RWPE1 (cell line): ENCODE results near the gene PLSCR3.
A peak's percentile ranks its signal among the peaks of the same experiment; 100 is the strongest.

Source experiments
- CTCF ChIA-PET: fragments of 350-600 bp; sonication (Branson Sonifier 250); formaldehyde crosslinking; extraction: SDS; loops from one replicate; lab custom pipeline; 2021; lab: Yijun Ruan, JAX
- POLR2A ChIA-PET: fragments of 400-600 bp; formaldehyde crosslinking; extraction: SDS; loops from one replicate; lab custom pipeline; 2020; ENCODE audit warnings: antibody characterized with exemption; ENCODE audit not compliant: low non-redundant PET; lab: Yijun Ruan, JAX
- DNase-seq: peaks from one replicate; pipeline ENCODE4 v3.0.0; 2012; ENCODE audit warnings: low spot score
- H3K27ac ChIP-seq: fragments of 450-650 bp; 2 replicates; pipeline ENCODE4 v1.5.1; 2017
- CTCF ChIP-seq: fragments of 450-650 bp; conservative IDR thresholded peaks from 2 replicates; pipeline ENCODE4 v1.5.1; 2017; ENCODE audit warnings: low read depth, mild to moderate bottlenecking

PLSCR3 gene

GRCh38 chr17:7440113-7440833 is 45.9 kb upstream of the PLSCR3 start:
- TF ChIP-seq CTCF = no peak
- peak overlapping the region; percentile 84 for H3K27ac ChIP-seq
- ChIA-PET CTCF (interaction anchor here (0.6 to 4.3 kb wide), 5 partner anchors 36 to 121 kb away, joined by 3 to 28 read pairs (median 4); partner anchors contain the start of gene SENP3), POLR2A (interaction anchor here (0.7 to 0.8 kb wide), 4 partner anchors 11 to 63 kb away, joined by 3 to 4 read pairs (median 3); no protein-coding TSS in a partner anchor)
- DNase-seq = no peak

- peak within 1 kb of the TSS; percentile 92 for H3K27ac ChIP-seq
- CTCF ChIA-PET = interaction anchor here (0.6 to 4.3 kb wide), 3 partner anchors 36 to 121 kb away, joined by 3 to 28 read pairs (median 5); partner anchors contain the start of gene SENP3
- DNase-seq = no peak
- no peak for TF ChIP-seq CTCF
- POLR2A ChIA-PET = interaction anchor here (0.7 kb wide), 1 partner anchor 16 kb away, joined by 3 read pairs; no protein-coding TSS in a partner anchor
Observed at GRCh38 chr17:7439462-7440112, 45.3 kb upstream of the PLSCR3 start, which contains the start of gene FGF11. FGF11 (plus strand) TSS chr17:7439512; CDS start chr17:7439621, 109 bp downstream.

GRCh38 chr17:7438656-7439460 is 44.5 kb upstream of the PLSCR3 start:
- peak overlapping the region; percentile 92 for H3K27ac ChIP-seq
- TF ChIP-seq CTCF = no peak
- CTCF ChIA-PET = interaction anchor here (0.6 to 4.3 kb wide), 2 partner anchors 89 to 122 kb away, joined by 3 to 28 read pairs; partner anchors contain the start of gene SENP3
- DNase-seq = no peak
- POLR2A ChIA-PET = interaction anchor here (0.6 to 1.1 kb wide), 2 partner anchors 46 to 114 kb away, joined by 3 to 4 read pairs; no protein-coding TSS in a partner anchor

GRCh38 chr17:7437950-7438614 is 43.8 kb upstream of the PLSCR3 start:
- H3K27ac ChIP-seq = peak overlapping the region; percentile 92
- ChIA-PET POLR2A (interaction anchor here (0.6 to 1.1 kb wide), 3 partner anchors 29 to 115 kb away, joined by 3 to 4 read pairs (median 3); no protein-coding TSS in a partner anchor), CTCF (interaction anchor here (0.6 to 4.3 kb wide), 4 partner anchors 41 to 125 kb away, joined by 3 to 28 read pairs (median 8); partner anchors contain the start of genes SENP3 and ZBTB4)
- no peak for TF ChIP-seq CTCF
- DNase-seq = no peak

- peak overlapping the region; percentile 92 for H3K27ac ChIP-seq
- POLR2A ChIA-PET = interaction anchor here (0.6 to 1.1 kb wide), 3 partner anchors 29 to 48 kb away, joined by 3 to 4 read pairs (median 4); no protein-coding TSS in a partner anchor
- no peak; the same call in 1 of the 2 replicates for TF ChIP-seq CTCF
- CTCF ChIA-PET = interaction anchor here (0.6 to 4.3 kb wide), 23 partner anchors 15 to 199 kb away, joined by 3 to 28 read pairs (median 5); partner anchors contain the start of genes SENP3, SOX15, TMEM256 and TNFSF13
- no peak for DNase-seq
Observed at GRCh38 chr17:7437369-7437863, 43.1 kb upstream of the PLSCR3 start.
